GM23338 (cell line): ENCODE measurements around the gene RNFT1. TPM values are rescaled to one million over a fixed set of nuclear protein-coding genes. Genes with fewer than 3 reads are reported as not detected.
"Not testable (repeated sequence)": the region's sequence is repeated elsewhere in the genome, so short reads cannot be mapped to it uniquely, and the experiment has no call there.

Experiments
- ATAC-seq: fragments of 200-7000 bp; cut with Tn5 transposase; 3 replicates; pipeline ENCODE4 v1.9.1; 2020
- DNase-seq: peaks from one replicate; pipeline ENCODE4 v3.0.0-alpha.2; 2015; ENCODE audit warnings: low spot score
- H2AFZ ChIP-seq: fragments of 200-600 bp; sonication (generic); 2 replicates; pipeline ENCODE4 v1.8.0; 2016; ENCODE audit warnings: antibody characterized with exemption, mild to moderate bottlenecking, moderate library complexity
- H3F3A ChIP-seq: fragments of 200-600 bp; sonication (generic); replicated peaks from 2 replicates; pipeline ENCODE4 v1.8.0; 2017; ENCODE audit warnings: antibody characterized with exemption, mixed run types, low read depth
- H3K27ac ChIP-seq: fragments of 200-600 bp; sonication (generic); 2 replicates; pipeline ENCODE4 v1.6.1; 2016; ENCODE audit warnings: low read depth
- H3K27me3 ChIP-seq: fragments of 200-600 bp; sonication (generic); 2 replicates; pipeline ENCODE4 v1.8.0; 2016; ENCODE audit warnings: mild to moderate bottlenecking, mixed run types, moderate library complexity; ENCODE audit not compliant: insufficient read depth
- H3K36me3 ChIP-seq: fragments of 200-600 bp; sonication (generic); 2 replicates; pipeline ENCODE4 v1.8.0; 2016; ENCODE audit warnings: mild to moderate bottlenecking; ENCODE audit not compliant: insufficient read depth
- H3K4me1 ChIP-seq: fragments of 200-600 bp; sonication (generic); 2 replicates; pipeline ENCODE4 v1.8.0; 2016; ENCODE audit warnings: mild to moderate bottlenecking, moderate library complexity; ENCODE audit not compliant: insufficient read depth
- H3K4me2 ChIP-seq: fragments of 200-600 bp; sonication (generic); 2 replicates; pipeline ENCODE4 v1.7.1; 2017; ENCODE audit warnings: mixed run types
- H3K4me3 ChIP-seq: fragments of 200-600 bp; sonication (generic); 2 replicates; pipeline ENCODE4 v1.6.1; 2016; ENCODE audit warnings: mixed run types
- H3K79me2 ChIP-seq: fragments of 200-600 bp; sonication (generic); replicated peaks from 2 replicates; pipeline ENCODE4 v1.8.0; 2017; ENCODE audit warnings: mild to moderate bottlenecking; ENCODE audit not compliant: insufficient read depth
- H3K9me2 ChIP-seq: fragments of 200-600 bp; sonication (generic); 2 replicates; pipeline ENCODE4 v1.8.0; 2017; ENCODE audit not compliant: insufficient read depth
- H4K20me1 ChIP-seq: fragments of 200-600 bp; sonication (generic); replicated peaks from 2 replicates; pipeline ENCODE4 v1.8.0; 2017; ENCODE audit warnings: mild to moderate bottlenecking; ENCODE audit not compliant: insufficient read depth
- H3K27ac Mint-ChIP-seq: 2 replicates; pipeline ENCODE4 v1.8.0; 2020; ENCODE audit warnings: inconsistent platforms, mild to moderate bottlenecking, moderate library complexity, mixed read lengths
- H3K27me3 Mint-ChIP-seq: 3 replicates; pipeline ENCODE4 v1.8.0; 2022; ENCODE audit warnings: low read depth, mild to moderate bottlenecking, moderate library complexity, mixed read lengths, inconsistent platforms; ENCODE audit not compliant: insufficient read depth, poor library complexity
- H3K36me3 Mint-ChIP-seq: 3 replicates; pipeline ENCODE4 v1.8.0; 2021; ENCODE audit warnings: low read depth, mild to moderate bottlenecking, inconsistent platforms, moderate library complexity, mixed read lengths
- H3K4me1 Mint-ChIP-seq: 3 replicates; pipeline ENCODE4 v1.8.0; 2020; ENCODE audit warnings: mild to moderate bottlenecking, inconsistent platforms, mixed read lengths
- H3K4me3 Mint-ChIP-seq: 3 replicates; pipeline ENCODE4 v1.8.0; 2021; ENCODE audit warnings: moderate library complexity, mild to moderate bottlenecking, inconsistent platforms, mixed read lengths
- H3K9me3 Mint-ChIP-seq: 3 replicates; pipeline ENCODE4 v1.8.0; 2020; ENCODE audit warnings: moderate library complexity, mild to moderate bottlenecking, inconsistent platforms, mixed read lengths
- EZH2 ChIP-seq: fragments of 200-600 bp; sonication (generic); IDR thresholded peaks from one replicate; pipeline ENCODE4 v1.8.0; 2017; ENCODE audit warnings: antibody characterized with exemption, mild to moderate bottlenecking, low read depth; ENCODE audit not compliant: unreplicated experiment
- EZH2phosphoT487 ChIP-seq: fragments of 200-600 bp; sonication (generic); IDR thresholded peaks from one replicate; pipeline ENCODE4 v1.8.1; 2018; ENCODE audit warnings: antibody characterized with exemption; ENCODE audit not compliant: unreplicated experiment
- JUNB ChIP-seq: IDR thresholded peaks from one replicate; pipeline ENCODE4 v1.6.1; 2016; ENCODE audit warnings: antibody characterized with exemption; ENCODE audit not compliant: unreplicated experiment
- POLR2AphosphoS5 ChIP-seq: IDR thresholded peaks from 2 replicates; pipeline ENCODE4 v1.6.1; 2016; ENCODE audit warnings: antibody characterized with exemption, low read depth
- STAT1 ChIP-seq: IDR thresholded peaks from one replicate; pipeline ENCODE4 v1.6.1; 2016; ENCODE audit warnings: antibody characterized with exemption; ENCODE audit not compliant: unreplicated experiment
- ZNF114 ChIP-seq: fragments of 250-450 bp; sonication (Bioruptor Pico); IDR thresholded peaks from 2 replicates; pipeline ENCODE4 v1.5.0; 2020; ENCODE audit warnings: mild to moderate bottlenecking, moderate library complexity
- ZNF331 ChIP-seq: fragments of 250-450 bp; sonication (Bioruptor Pico); IDR thresholded peaks from 2 replicates; pipeline ENCODE4 v1.5.0; 2020; ENCODE audit warnings: low read depth, mild to moderate bottlenecking, moderate library complexity
- ZNF462 ChIP-seq: fragments of 250-450 bp; sonication (Bioruptor Pico); IDR thresholded peaks from 2 replicates; pipeline ENCODE4 v1.5.0; 2020; ENCODE audit warnings: mild to moderate bottlenecking, moderate library complexity
- polyA plus RNA-seq: library from polyadenylated mRNA; unstranded; fragments of >200 nt; fragmentation: Nextera tagmentation; extraction: Ambion mirVana; gene quantifications from 2 replicates; pipeline ENCODE4 v1.2.1, GENCODE V29; 2016
- total RNA-seq: library from RNA; depleted of rRNA; stranded (reverse); fragments of >200 nt; shearing (Covaris generic); gene quantifications from 2 replicates; pipeline ENCODE4 v1.2.3, GENCODE V29; 2014

RNFT1 gene
- total and polyA plus RNA-seq, 2 experiments from 2014 or later = 4.1 to 4.6 TPM

DNA sequence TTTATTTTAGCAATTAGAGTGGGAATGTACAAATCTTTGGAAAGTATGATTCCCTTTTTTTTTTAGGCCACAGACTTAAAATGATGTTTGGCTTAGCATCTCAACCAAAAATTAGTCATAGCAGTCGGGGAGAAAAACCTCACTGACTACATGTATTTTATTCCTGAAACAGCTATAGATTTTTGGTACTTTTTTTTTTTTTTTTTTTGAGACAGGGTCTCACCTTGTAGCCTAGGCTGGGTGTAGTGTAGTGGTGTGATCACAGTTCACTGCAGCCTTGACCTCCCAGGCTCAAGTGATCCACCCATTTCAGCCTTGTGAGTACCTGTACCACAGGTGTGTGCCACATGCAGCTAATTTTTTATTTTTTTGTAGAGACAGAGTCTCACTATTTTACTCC lies 23.4 kb downstream of the RNFT1 start (continued):
- TF ChIP-seq ZNF114 (CRISPR knock-in tag) (no peak), STAT1 (no peak), EZH2 (no peak), JUNB (no peak), ZNF331 (CRISPR knock-in tag) (no peak), POLR2AphosphoS5 (no peak), EZH2phosphoT487 (no peak), ZNF462 (CRISPR knock-in tag) (no peak)

DNA sequence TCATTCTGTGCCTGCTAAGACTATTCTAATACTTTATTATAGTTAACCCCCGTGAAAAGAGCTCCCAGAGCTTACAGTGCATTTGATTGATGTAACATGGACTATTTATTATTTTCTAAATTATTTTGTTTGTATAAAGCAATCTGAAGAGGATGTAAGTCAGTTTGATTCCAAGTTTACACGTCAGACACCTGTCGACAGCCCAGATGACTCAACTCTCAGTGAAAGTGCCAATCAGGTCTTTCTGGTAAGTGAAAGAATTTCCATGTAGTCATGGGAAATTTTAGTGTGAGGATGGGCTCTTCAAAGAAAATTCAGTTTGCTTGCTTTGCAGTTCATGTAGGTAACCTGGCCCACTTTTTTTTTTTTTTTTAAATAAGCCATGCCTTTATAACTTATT lies 23.8 kb downstream of the RNFT1 start:
- H3K27me3 Mint-ChIP-seq, H3K4me1 ChIP-seq, H3K27ac ChIP-seq, ATAC-seq, H3K27me3 ChIP-seq, H3K27ac Mint-ChIP-seq, H3K9me2 ChIP-seq, H3K79me2 ChIP-seq, H2AFZ ChIP-seq, H4K20me1 ChIP-seq, H3K4me3 Mint-ChIP-seq, H3K9me3 Mint-ChIP-seq, H3K4me3 ChIP-seq, DNase-seq, H3K4me2 ChIP-seq, H3K4me1 Mint-ChIP-seq, H3K36me3 ChIP-seq, H3F3A ChIP-seq: not testable (repeated sequence)
- peaks cover 30% of the 10 kb centered on the region; the same call in 2 of the 3 replicates for H3K36me3 Mint-ChIP-seq

DNA sequence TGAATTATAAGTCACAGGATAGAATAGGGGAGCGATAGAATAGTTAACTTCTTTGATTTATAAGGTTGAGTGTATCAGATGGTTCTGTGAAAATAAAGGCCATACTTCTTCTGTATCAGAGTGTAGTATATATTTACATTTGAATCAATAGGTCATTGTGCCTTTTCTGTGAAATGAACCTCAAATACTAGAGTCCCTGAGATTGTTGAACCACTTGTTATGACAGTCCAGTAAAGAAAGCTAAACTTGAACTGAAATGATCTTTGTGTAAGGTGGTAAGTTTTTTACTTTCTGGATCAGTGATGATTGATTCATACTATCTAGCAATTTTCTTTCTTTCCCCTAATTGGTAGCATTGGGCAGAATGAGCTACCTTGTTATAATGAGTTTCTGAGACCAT lies 31.2 kb downstream of the RNFT1 start:
- not testable (repeated sequence) for H3K4me2 ChIP-seq, H3K9me2 ChIP-seq, H3K4me3 ChIP-seq, H2AFZ ChIP-seq, H3K9me3 Mint-ChIP-seq, DNase-seq, H3K4me3 Mint-ChIP-seq, H4K20me1 ChIP-seq, H3K79me2 ChIP-seq, H3K27me3 ChIP-seq, ATAC-seq, H3F3A ChIP-seq, H3K4me1 Mint-ChIP-seq, H3K27ac Mint-ChIP-seq, H3K27ac ChIP-seq, H3K27me3 Mint-ChIP-seq, H3K4me1 ChIP-seq
- H3K36me3 Mint-ChIP-seq = peaks cover 39% of the 10 kb centered on the region; the same call in 2 of the 3 replicates
- H3K36me3 ChIP-seq = peaks cover 23% of the 10 kb centered on the region; the same call in 1 of the 2 replicates

GRCh38 chr17:59930768-59931167 lies 33.8 kb downstream of the RNFT1 start:
- not testable (repeated sequence) for H3K9me3 Mint-ChIP-seq, H3K27me3 Mint-ChIP-seq, H3K79me2 ChIP-seq, DNase-seq, H3K4me1 ChIP-seq, H3K4me1 Mint-ChIP-seq, H3K27ac Mint-ChIP-seq, H3K9me2 ChIP-seq, H2AFZ ChIP-seq, H3F3A ChIP-seq, H3K4me3 ChIP-seq, H3K4me2 ChIP-seq, H3K4me3 Mint-ChIP-seq, H3K27me3 ChIP-seq, ATAC-seq, H4K20me1 ChIP-seq, H3K27ac ChIP-seq
- peaks cover 19% of the 10 kb centered on the region; the same call in 1 of the 2 replicates for H3K36me3 ChIP-seq
- peaks cover 37% of the 10 kb centered on the region; the same call in 2 of the 3 replicates for H3K36me3 Mint-ChIP-seq
